GM18508 (cell line): ENCODE data around the gene AEN.
"Not testable (repeated sequence)": the region's sequence is repeated elsewhere in the genome, so short reads cannot be mapped to it uniquely, and the experiment has no call there.

Source experiments
- ATAC-seq: cut with Tn5 transposase; IDR thresholded peaks from one replicate; pipeline ENCODE4 v1.9.1; 2021; ENCODE audit warnings: moderate number of reproducible peaks; ENCODE audit not compliant: insufficient read depth, unreplicated experiment

The AEN gene

GRCh38 chr15:88629071-88629470, 7.9 kb downstream of the AEN start:
- no peak for ATAC-seq

- no peak for ATAC-seq
These were observed 9.1 kb downstream of the AEN start for GRCh38 chr15:88630141-88630721.

- no peak for ATAC-seq
These were observed 9.8 kb downstream of the AEN start for GRCh38 chr15:88630798-88631463.

- no peak for ATAC-seq
These were observed 10.4 kb downstream of the AEN start for GRCh38 chr15:88631464-88632028.

GRCh38 chr15:88632797-88633196, 11.7 kb downstream of the AEN start:
- ATAC-seq: not testable (repeated sequence)

- ATAC-seq: no peak
These were observed 13.3 kb downstream of the AEN start for GRCh38 chr15:88634449-88634848.

- no peak for ATAC-seq
These were observed 14.2 kb downstream of the AEN start for GRCh38 chr15:88635318-88635717.

GRCh38 chr15:88636050-88636449, 14.9 kb downstream of the AEN start:
- no peak for ATAC-seq

- no peak for ATAC-seq
These were observed 15.5 kb downstream of the AEN start for GRCh38 chr15:88636654-88637053.

GRCh38 chr15:88637436-88637835, 16.3 kb downstream of the AEN start:
- ATAC-seq: no peak

- ATAC-seq: no peak
These were observed 16.9 kb downstream of the AEN start for GRCh38 chr15:88637841-88638625.

- ATAC-seq: peak; percentile 67
These were observed 17.7 kb downstream of the AEN start, which contains the start of gene ISG20 for GRCh38 chr15:88638626-88639372. Gene ISG20 (plus strand): TSS chr15:88639016. CDS start chr15:88639367, 351 bp downstream.

GRCh38 chr15:88641959-88642452, 20.9 kb downstream of the AEN start:
- ATAC-seq: no peak

GRCh38 chr15:88642514-88642913, 21.4 kb downstream of the AEN start:
- not testable (repeated sequence) for ATAC-seq

- no peak for ATAC-seq
These were observed 23.6 kb downstream of the AEN start for GRCh38 chr15:88644741-88645140.

GRCh38 chr15:88645171-88646087, 24.3 kb downstream of the AEN start:
- ATAC-seq: no peak

GRCh38 chr15:88646088-88646405, 24.9 kb downstream of the AEN start:
- no peak for ATAC-seq

GRCh38 chr15:88646951-88647350, 25.8 kb downstream of the AEN start:
- ATAC-seq: no peak

- ATAC-seq: no peak
These were observed 26.4 kb downstream of the AEN start for GRCh38 chr15:88647351-88648105.
